Endodermal cell (in vitro differentiated cells): Measurements from ENCODE around the gene CYP8B1. TPM values are rescaled to one million over a fixed set of nuclear protein-coding genes. Genes with fewer than 3 reads are reported as not detected.

Experiments used
- DNase-seq: peaks from one replicate; pipeline ENCODE4 v3.0.0-alpha.2; 2017
- H3K27ac ChIP-seq: 2 replicates; pipeline ENCODE4 v1.5.1; 2013; ENCODE audit warnings: mild to moderate bottlenecking, low read depth, low read length, moderate library complexity
- H3K27me3 ChIP-seq: 2 replicates; pipeline ENCODE4 v1.6.1; 2013; ENCODE audit warnings: mild to moderate bottlenecking, low read length, moderate library complexity; ENCODE audit not compliant: insufficient read depth, control insufficient read depth, poor library complexity, severe bottlenecking
- H3K36me3 ChIP-seq: 2 replicates; pipeline ENCODE4 v1.7.0; 2013; ENCODE audit warnings: mild to moderate bottlenecking, low read length, moderate library complexity; ENCODE audit not compliant: control insufficient read depth, insufficient read depth
- H3K4me1 ChIP-seq: one replicate; pipeline ENCODE4 v1.7.0; 2013; ENCODE audit warnings: low read length; ENCODE audit not compliant: control insufficient read depth, insufficient read depth
- H3K4me3 ChIP-seq: 2 replicates; pipeline ENCODE4 v1.5.1; 2013; ENCODE audit warnings: mild to moderate bottlenecking, low read length, moderate library complexity
- H3K9ac ChIP-seq: 2 replicates; pipeline ENCODE4 v1.6.1; 2013; ENCODE audit warnings: mild to moderate bottlenecking, low read length, moderate library complexity; ENCODE audit not compliant: poor library complexity, severe bottlenecking; ENCODE audit errors: extremely low read depth
- H3K9me3 ChIP-seq: 2 replicates; pipeline ENCODE4 v1.6.1; 2013; ENCODE audit warnings: mild to moderate bottlenecking, low read length, moderate library complexity; ENCODE audit not compliant: control insufficient read depth
- H3K27ac Mint-ChIP-seq: 2 replicates; pipeline ENCODE4 v1.8.0; 2020; ENCODE audit warnings: mixed read lengths
- H3K27me3 Mint-ChIP-seq: 2 replicates; pipeline ENCODE4 v1.8.0; 2021; ENCODE audit warnings: mild to moderate bottlenecking, mixed read lengths; ENCODE audit not compliant: insufficient read depth
- H3K36me3 Mint-ChIP-seq: 2 replicates; pipeline ENCODE4 v1.8.0; 2020; ENCODE audit warnings: low read depth, mixed read lengths
- H3K4me1 Mint-ChIP-seq: 2 replicates; pipeline ENCODE4 v1.8.0; 2020; ENCODE audit warnings: mixed read lengths
- H3K4me3 Mint-ChIP-seq: 2 replicates; pipeline ENCODE4 v1.8.0; 2020; ENCODE audit warnings: mild to moderate bottlenecking, moderate library complexity, mixed read lengths
- H3K9me3 Mint-ChIP-seq: 2 replicates; pipeline ENCODE4 v1.8.0; 2020; ENCODE audit warnings: mild to moderate bottlenecking, mixed read lengths
- CTCF ChIP-seq: fragments of 200-600 bp; sonication (generic); conservative IDR thresholded peaks from 2 replicates; pipeline ENCODE4 v1.5.0; 2021; ENCODE audit warnings: antibody characterized with exemption, mild to moderate bottlenecking
- WGBS, 2 experiments: methylation state at CpG; one replicate each; pipeline versions ENCODE4 v1.1.5 to v1.1.7; 2013; ENCODE audit warnings: missing lambda C conversion rate in 2 of 2, mixed read lengths in 1 of 2; ENCODE audit not compliant: insufficient coverage in 1 of 2, insufficient read length in 1 of 2; 5-methylcytosine and 5-hydroxymethylcytosine counted together
- total RNA-seq, 2 donors: library from RNA; stranded (reverse); fragmentation: NEBNext Ultra II Directional in 1 of 2; extraction: Animal tissue kit (Norgen Biotek cat#: 25700) in 1 of 2; gene quantifications; 2 replicates in 1 of 2; 3 replicates in 1 of 2; pipeline ENCODE4 v1.2.1, GENCODE V29; 2021

CYP8B1 gene
- total RNA-seq, 2 donors from 2014 or later: not detected

- H3K27me3 Mint-ChIP-seq: peaks cover 14% of the 10 kb centered on the region
- H3K36me3 Mint-ChIP-seq: peaks cover 5% of the 10 kb centered on the region
- no peak for DNase-seq
- no peaks in the 10 kb centered on the region for H3K4me1 ChIP-seq
- H3K27ac Mint-ChIP-seq: no peak within 1 kb of the TSS
- peak within 1 kb of the TSS; percentile 4 for H3K4me3 Mint-ChIP-seq
- WGBS, 2 experiments: 93 to 97% methylated on average over 39 to 59 of the region's 59 CpGs
- H3K27me3 ChIP-seq: no peaks in the 10 kb centered on the region
- peaks cover 3% of the 10 kb centered on the region for H3K4me1 Mint-ChIP-seq
- no peak within 1 kb of the TSS for H3K9ac ChIP-seq
- H3K4me3 ChIP-seq: no peak within 1 kb of the TSS
- peaks cover 32% of the 10 kb centered on the region for H3K9me3 ChIP-seq
- H3K9me3 Mint-ChIP-seq: peaks cover 56% of the 10 kb centered on the region
- no peaks in the 10 kb centered on the region for H3K36me3 ChIP-seq
- H3K27ac ChIP-seq: no peak within 1 kb of the TSS
- TF ChIP-seq CTCF: no peak
Measured at GRCh38 chr3:42906070-42906847, 30.6 kb upstream of the CYP8B1 start, which contains the start of gene ZNF662. TSS of gene ZNF662 (plus strand) at chr3:42906142. CDS start at chr3:42908115, 1,973 bp downstream.

GRCh38 chr3:42905740-42906069, 30.0 kb upstream of the CYP8B1 start:
- H3K4me1 Mint-ChIP-seq: peaks cover 3% of the 10 kb centered on the region
- peaks cover 53% of the 10 kb centered on the region for H3K9me3 Mint-ChIP-seq
- peaks cover 5% of the 10 kb centered on the region for H3K36me3 Mint-ChIP-seq
- H3K9ac ChIP-seq: no peak overlapping the region
- H3K27me3 ChIP-seq: no peaks in the 10 kb centered on the region
- no peak overlapping the region for H3K27ac ChIP-seq
- no peak for TF ChIP-seq CTCF
- H3K27me3 Mint-ChIP-seq: peaks cover 14% of the 10 kb centered on the region
- H3K9me3 ChIP-seq: peaks cover 30% of the 10 kb centered on the region
- no peak for DNase-seq
- H3K36me3 ChIP-seq: no peaks in the 10 kb centered on the region
- peak overlapping the region; percentile 4 for H3K4me3 Mint-ChIP-seq
- H3K27ac Mint-ChIP-seq: no peak overlapping the region
- no peak overlapping the region for H3K4me3 ChIP-seq
- H3K4me1 ChIP-seq: no peaks in the 10 kb centered on the region
- WGBS, 2 experiments: 94 to 96% methylated on average over 12 of the region's 12 CpGs

- no peak overlapping the region for H3K4me3 Mint-ChIP-seq
- no peak overlapping the region for H3K27ac Mint-ChIP-seq
- WGBS, 2 experiments: 85 to 86% methylated on average over 1 of the region's 1 CpG
- peaks cover 2% of the 10 kb centered on the region for H3K36me3 Mint-ChIP-seq
- H3K4me3 ChIP-seq: no peak overlapping the region
- DNase-seq: no peak
- TF ChIP-seq CTCF: no peak
- H3K9me3 ChIP-seq: peaks cover 23% of the 10 kb centered on the region
- no peaks in the 10 kb centered on the region for H3K4me1 ChIP-seq
- no peak overlapping the region for H3K9ac ChIP-seq
- H3K27ac ChIP-seq: no peak overlapping the region
- no peaks in the 10 kb centered on the region for H3K27me3 ChIP-seq
- H3K4me1 Mint-ChIP-seq: peaks cover 3% of the 10 kb centered on the region
- H3K27me3 Mint-ChIP-seq: peaks cover 14% of the 10 kb centered on the region
- peaks cover 38% of the 10 kb centered on the region for H3K9me3 Mint-ChIP-seq
- H3K36me3 ChIP-seq: no peaks in the 10 kb centered on the region
Measured at GRCh38 chr3:42904076-42904475, 28.4 kb upstream of the CYP8B1 start.
